ENCODE data around the gene TOM1L2.

- TF ChIP-seq CTCF (IDR thresholded peaks at IDR 0.05) = no peak
- TF ChIP-seq POLR2A (IDR thresholded peaks at IDR 0.05) = no peak
Measured at GRCh38 chr17:17796787-17797061, 175.5 kb downstream of the TOM1L2 start.

Data from heart left ventricle (tissue), 13 donors.